IMR-90 (cell line): ENCODE data around the gene FGB. TPM values are rescaled to one million over a fixed set of nuclear protein-coding genes. Genes with fewer than 3 reads are reported as not detected.

Experiments used
- ATAC-seq: fragments of 200-7000 bp; cut with Tn5 transposase; 2 replicates; pipeline ENCODE4 v1.9.1; 2020; ENCODE audit warnings: low read depth, mild to moderate bottlenecking, moderate library complexity
- BruUV-seq: library from RNA; stranded (reverse); fragments of 400-500 nt; replicated peaks from 2 replicates; lab custom pipeline; 2021; lab: Mats Ljungman, UMichigan
- CTCF ChIA-PET: fragments of 300-600 bp; formaldehyde crosslinking; extraction: SDS; loops from one replicate; lab custom pipeline; 2021; ENCODE audit warnings: antibody characterized with exemption; lab: Yijun Ruan, JAX
- POLR2A ChIA-PET: fragments of 300-600 bp; sonication (Branson Sonifier 250); formaldehyde crosslinking; loops from one replicate; lab custom pipeline; 2022; ENCODE audit warnings: antibody characterized with exemption; ENCODE audit not compliant: unreplicated experiment; lab: Charles Lee
- DNase-seq: peaks from one replicate; pipeline ENCODE4 v3.0.0; 2013
- H2AFZ ChIP-seq: replicated peaks from 2 replicates; pipeline ENCODE3; 2013; ENCODE audit warnings: low read length, mild to moderate bottlenecking; ENCODE audit not compliant: poor library complexity
- H2AK5ac ChIP-seq: 2 replicates; pipeline ENCODE4 v1.6.1; 2013; ENCODE audit warnings: low read depth, low read length, inconsistent platforms
- H2AK9ac ChIP-seq: replicated peaks from 2 replicates; pipeline ENCODE3; 2013; ENCODE audit warnings: mild to moderate bottlenecking, low read depth, low read length, moderate library complexity; ENCODE audit not compliant: poor library complexity
- H2BK120ac ChIP-seq: 2 replicates; pipeline ENCODE4 v1.6.1; 2013; ENCODE audit warnings: low read depth, low read length, inconsistent platforms
- H2BK15ac ChIP-seq: 3 replicates; pipeline ENCODE4 v1.6.1; 2013; ENCODE audit warnings: low read depth, low read length, inconsistent platforms
- H2BK20ac ChIP-seq: 2 replicates; pipeline ENCODE4 v1.6.1; 2013; ENCODE audit warnings: low read depth, mild to moderate bottlenecking, inconsistent platforms, low read length, moderate library complexity
- H2BK5ac ChIP-seq: 2 replicates; pipeline ENCODE4 v1.6.1; 2013; ENCODE audit warnings: mild to moderate bottlenecking, low read depth, low read length, inconsistent platforms; ENCODE audit not compliant: poor library complexity, severe bottlenecking
- H3K14ac ChIP-seq: replicated peaks from 2 replicates; pipeline ENCODE4 v1.6.1; 2013; ENCODE audit warnings: low read depth, low read length, inconsistent platforms
- H3K18ac ChIP-seq: 2 replicates; pipeline ENCODE4 v1.6.1; 2013; ENCODE audit warnings: low read depth, low read length, control low read depth
- H3K23ac ChIP-seq: 2 replicates; pipeline ENCODE4 v1.6.1; 2013; ENCODE audit warnings: low read depth, low read length, inconsistent platforms
- H3K27ac ChIP-seq: 2 replicates; pipeline ENCODE4 v1.5.1; 2013; ENCODE audit warnings: mild to moderate bottlenecking, control low read depth, low read length; ENCODE audit not compliant: insufficient read depth
- H3K27me3 ChIP-seq: 2 replicates; pipeline ENCODE4 v1.6.1; 2013; ENCODE audit warnings: low read length; ENCODE audit not compliant: control insufficient read depth, insufficient read depth
- H3K36me3 ChIP-seq: 2 replicates; pipeline ENCODE4 v1.6.1; 2013; ENCODE audit warnings: low read length, mixed read lengths; ENCODE audit not compliant: control insufficient read depth, insufficient read depth
- H3K4ac ChIP-seq: 2 replicates; pipeline ENCODE4 v1.6.1; 2013; ENCODE audit warnings: low read depth, low read length, inconsistent platforms
- H3K4me1 ChIP-seq: 2 replicates; pipeline ENCODE4 v1.6.1; 2013; ENCODE audit warnings: low read length, mixed read lengths; ENCODE audit not compliant: control insufficient read depth, insufficient read depth
- H3K4me2 ChIP-seq: 2 replicates; pipeline ENCODE4 v1.6.1; 2013; ENCODE audit warnings: low read depth, mild to moderate bottlenecking, control low read depth, low read length, moderate library complexity
- H3K4me3 ChIP-seq: 2 replicates; pipeline ENCODE4 v1.5.1; 2013; ENCODE audit warnings: low read depth, mild to moderate bottlenecking, control low read depth, low read length, moderate library complexity; ENCODE audit not compliant: insufficient read depth
- H3K56ac ChIP-seq: 2 replicates; pipeline ENCODE4 v1.6.1; 2013; ENCODE audit warnings: low read length, inconsistent platforms; ENCODE audit not compliant: insufficient read depth; ENCODE audit errors: extremely low read depth
- H3K79me1 ChIP-seq, 2 experiments: 2 replicates each; pipeline ENCODE4 v1.6.1; 2013; ENCODE audit warnings: low read length in 2 of 2, inconsistent platforms in 1 of 2, low read depth in 1 of 2
- H3K9ac ChIP-seq: 2 replicates; pipeline ENCODE4 v1.6.1; 2013; ENCODE audit warnings: low read depth, low read length, control low read depth
- H3K9me1 ChIP-seq: 2 replicates; pipeline ENCODE4 v1.6.1; 2013; ENCODE audit warnings: low read length, inconsistent platforms; ENCODE audit not compliant: insufficient read depth
- H3K9me3 ChIP-seq: 2 replicates; pipeline ENCODE4 v1.6.1; 2013; ENCODE audit warnings: low read length; ENCODE audit not compliant: control insufficient read depth, insufficient read depth
- H4K20me1 ChIP-seq: 2 replicates; pipeline ENCODE4 v1.6.1; 2013; ENCODE audit warnings: low read length, inconsistent platforms; ENCODE audit not compliant: insufficient read depth
- H4K5ac ChIP-seq: 2 replicates; pipeline ENCODE4 v1.6.1; 2013; ENCODE audit warnings: mild to moderate bottlenecking, low read depth, low read length, control low read depth
- H4K8ac ChIP-seq, 2 experiments: 2 replicates each; pipeline ENCODE4 v1.6.1; 2013; ENCODE audit warnings: low read depth in 2 of 2, low read length in 2 of 2, control low read depth in 1 of 2, inconsistent platforms in 1 of 2
- H4K91ac ChIP-seq: 2 replicates; pipeline ENCODE4 v1.6.1; 2013; ENCODE audit warnings: low read depth, low read length, inconsistent platforms; ENCODE audit not compliant: insufficient read depth
- BHLHE40 ChIP-seq: fragments of 150-350 bp; IDR thresholded peaks from 2 replicates; pipeline ENCODE4 v1.6.1; 2016; ENCODE audit warnings: mild to moderate bottlenecking, low read depth, low read length
- CEBPB ChIP-seq: IDR thresholded peaks from 2 replicates; pipeline ENCODE4 v1.6.1; 2012; ENCODE audit warnings: low read depth, low read length, improper control_type of control experiment
- CHD1 ChIP-seq: IDR thresholded peaks from 2 replicates; pipeline ENCODE4 v1.6.1; 2012; ENCODE audit warnings: low read depth, low read length, improper control_type of control experiment
- CTCF ChIP-seq: conservative IDR thresholded peaks from 2 replicates; pipeline ENCODE4 v1.5.1; 2012; ENCODE audit warnings: mild to moderate bottlenecking, low read depth, low read length, improper control_type of control experiment
- FOS ChIP-seq: fragments of 150-350 bp; IDR thresholded peaks from 2 replicates; pipeline ENCODE4 v1.6.1; 2016; ENCODE audit warnings: low read depth, low read length
- MAFK ChIP-seq: IDR thresholded peaks from 2 replicates; pipeline ENCODE4 v1.6.1; 2012; ENCODE audit warnings: low read depth, low read length, improper control_type of control experiment
- MAZ ChIP-seq: IDR thresholded peaks from 2 replicates; pipeline ENCODE4 v1.6.1; 2012; ENCODE audit warnings: low read depth, mild to moderate bottlenecking, low read length, improper control_type of control experiment, moderate library complexity, borderline replicate concordance
- MXI1 ChIP-seq: IDR thresholded peaks from 2 replicates; pipeline ENCODE4 v1.6.1; 2012; ENCODE audit warnings: low read depth, mild to moderate bottlenecking, low read length, moderate library complexity, borderline replicate concordance
- NFE2L2 ChIP-seq: fragments of 150-350 bp; IDR thresholded peaks from 2 replicates; pipeline ENCODE4 v1.6.1; 2016; ENCODE audit warnings: low read depth, mild to moderate bottlenecking, low read length
- POLR2A ChIP-seq: IDR thresholded peaks from 2 replicates; pipeline ENCODE4 v1.6.1; 2012; ENCODE audit warnings: mild to moderate bottlenecking, low read depth, low read length
- RAD21 ChIP-seq: IDR thresholded peaks from 2 replicates; pipeline ENCODE4 v1.6.1; 2012; ENCODE audit warnings: low read length, improper control_type of control experiment
- RCOR1 ChIP-seq: IDR thresholded peaks from 2 replicates; pipeline ENCODE4 v1.6.1; 2012; ENCODE audit warnings: mild to moderate bottlenecking, low read length, improper control_type of control experiment; ENCODE audit not compliant: insufficient replicate concordance
- RFX5 ChIP-seq: IDR thresholded peaks from 2 replicates; pipeline ENCODE4 v1.8.0; 2012; ENCODE audit warnings: low read depth, mild to moderate bottlenecking, low read length, moderate library complexity
- SMC3 ChIP-seq: fragments of 150-350 bp; IDR thresholded peaks from 2 replicates; pipeline ENCODE4 v1.6.1; 2016; ENCODE audit warnings: low read depth, mild to moderate bottlenecking, antibody characterized with exemption, low read length, moderate library complexity
- whole genome bisulfite sequencing, 2 experiments: methylation state at CpG; one replicate each; pipeline versions ENCODE4 v1.1.5 to v1.1.7; 2013; ENCODE audit warnings: missing lambda C conversion rate in 2 of 2; ENCODE audit not compliant: insufficient read length in 1 of 2; ENCODE audit errors: extremely low coverage in 2 of 2; 5-methylcytosine and 5-hydroxymethylcytosine counted together
- dilution Hi-C: fragments of 300-500 bp; cut with HindIII; formaldehyde crosslinking; loops from one replicate; pipeline ENCODE4 v1.14.3; 2018; ENCODE audit warnings: low sequenced_read_pairs; ENCODE audit not compliant: unreplicated experiment
- in situ Hi-C: fragments of 300-500 bp; cut with MboI; formaldehyde crosslinking; loops from 3 replicates; pipeline ENCODE4 v1.14.3; 2019; ENCODE audit warnings: low sequenced_read_pairs, inconsistent platforms, mixed read lengths
- intact Hi-C: fragments of 100-400 bp; cut with micrococcal nuclease; formaldehyde crosslinking; loops from 2 replicates; pipeline ENCODE4 v1.10.0; 2022
- polyA plus RNA-seq, 3 experiments: library from polyadenylated mRNA; depleted of rRNA; stranded (reverse); fragments of >200 nt; gene quantifications; 2 replicates each; pipeline ENCODE4 v1.2.3, GENCODE V29; 2012; ENCODE audit warnings: low replicate concordance in 1 of 3
- total RNA-seq: library from RNA; depleted of rRNA; stranded (reverse); fragments of >200 nt; gene quantifications from 2 replicates; pipeline ENCODE4 v1.2.3, GENCODE V29; 2012
- TF ChIP-seq, protein P1 (sequence below): fragments of 150-350 bp; IDR thresholded peaks from 2 replicates; pipeline ENCODE4 v1.6.1; 2017; ENCODE audit warnings: mild to moderate bottlenecking, antibody characterized with exemption, low read length, low read depth
- TF ChIP-seq, protein P2 (sequence below): fragments of 150-350 bp; IDR thresholded peaks from 2 replicates; pipeline ENCODE4 v1.6.1; 2016; ENCODE audit warnings: low read depth, mild to moderate bottlenecking, low read length, moderate library complexity, borderline replicate concordance

Gene FGB
- total and polyA plus RNA-seq, 2 of the 4 experiments (the other 2 are of a cell fraction), result not detected

- no peak overlapping the region for H2BK15ac ChIP-seq
- no peaks in the 10 kb centered on the region for H3K27me3 ChIP-seq
- ChIA-PET CTCF (interaction anchor here (1.6 kb wide), 1 partner anchor 34 kb away, joined by 5 read pairs; no protein-coding TSS in a partner anchor), POLR2A (no interaction called here)
- H2AK5ac ChIP-seq, result no peak overlapping the region
- no peaks in the 10 kb centered on the region for H4K20me1 ChIP-seq
- TF ChIP-seq CEBPB (no peak), NFE2L2 (no peak), MAZ (no peak), RFX5 (no peak), MAFK (no peak), SMC3 (no peak), FOS (no peak), POLR2A (no peak), CTCF (no peak), RCOR1 (no peak), MXI1 (no peak), BHLHE40 (no peak), RAD21 (no peak), CHD1 (no peak)
- TF ChIP-seq, protein P1, sequence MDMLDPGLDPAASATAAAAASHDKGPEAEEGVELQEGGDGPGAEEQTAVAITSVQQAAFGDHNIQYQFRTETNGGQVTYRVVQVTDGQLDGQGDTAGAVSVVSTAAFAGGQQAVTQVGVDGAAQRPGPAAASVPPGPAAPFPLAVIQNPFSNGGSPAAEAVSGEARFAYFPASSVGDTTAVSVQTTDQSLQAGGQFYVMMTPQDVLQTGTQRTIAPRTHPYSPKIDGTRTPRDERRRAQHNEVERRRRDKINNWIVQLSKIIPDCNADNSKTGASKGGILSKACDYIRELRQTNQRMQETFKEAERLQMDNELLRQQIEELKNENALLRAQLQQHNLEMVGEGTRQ, result no peak
- TF ChIP-seq, protein P2, sequence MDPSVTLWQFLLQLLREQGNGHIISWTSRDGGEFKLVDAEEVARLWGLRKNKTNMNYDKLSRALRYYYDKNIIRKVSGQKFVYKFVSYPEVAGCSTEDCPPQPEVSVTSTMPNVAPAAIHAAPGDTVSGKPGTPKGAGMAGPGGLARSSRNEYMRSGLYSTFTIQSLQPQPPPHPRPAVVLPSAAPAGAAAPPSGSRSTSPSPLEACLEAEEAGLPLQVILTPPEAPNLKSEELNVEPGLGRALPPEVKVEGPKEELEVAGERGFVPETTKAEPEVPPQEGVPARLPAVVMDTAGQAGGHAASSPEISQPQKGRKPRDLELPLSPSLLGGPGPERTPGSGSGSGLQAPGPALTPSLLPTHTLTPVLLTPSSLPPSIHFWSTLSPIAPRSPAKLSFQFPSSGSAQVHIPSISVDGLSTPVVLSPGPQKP, result no peak
- H2BK120ac ChIP-seq, result no peak overlapping the region
- H2BK5ac ChIP-seq, result no peak overlapping the region
- H3K14ac ChIP-seq, result no peak overlapping the region
- H3K56ac ChIP-seq, result no peak overlapping the region
- H3K79me1 ChIP-seq, result no peaks in the 10 kb centered on the region
- H2AFZ ChIP-seq, result no peak overlapping the region
- intact Hi-C loops (no loop called here), dilution Hi-C loops (no loop called here), in situ Hi-C loops (no loop called here)
- no TSS peak for BruUV-seq
- no peak overlapping the region for H3K23ac ChIP-seq
- H4K8ac ChIP-seq, result no peak overlapping the region
- H3K4ac ChIP-seq, result no peak overlapping the region
- H4K5ac ChIP-seq, result no peak overlapping the region
- no peaks in the 10 kb centered on the region for H3K9me1 ChIP-seq
- H3K9ac ChIP-seq, result no peak overlapping the region
- no peak overlapping the region for H3K18ac ChIP-seq
- H2BK20ac ChIP-seq, result no peak overlapping the region
- no peak overlapping the region for H2AK9ac ChIP-seq
- no peaks in the 10 kb centered on the region for H3K9me3 ChIP-seq
- no peak overlapping the region for H3K4me2 ChIP-seq
- no peak overlapping the region for H3K27ac ChIP-seq
- no peaks in the 10 kb centered on the region for H3K36me3 ChIP-seq
- DNase-seq, result no peak
- H4K91ac ChIP-seq, result no peak overlapping the region
- no peaks in the 10 kb centered on the region for H3K4me1 ChIP-seq
- H3K4me3 ChIP-seq, result no peak overlapping the region
- no peak for ATAC-seq
- no CpG with 5 or more reads among the region's 2 CpGs for WGBS, 2 experiments
These were observed 31.1 kb downstream of the FGB start for GRCh38 chr4:154593868-154594267.
